GM19463 (cell line): ENCODE measurements around the gene OLFM1.

Source experiments
- ATAC-seq: cut with Tn5 transposase; IDR thresholded peaks from one replicate; pipeline ENCODE4 v1.9.1; 2021; ENCODE audit warnings: mild to moderate bottlenecking, moderate library complexity; ENCODE audit not compliant: unreplicated experiment

The OLFM1 gene

DNA sequence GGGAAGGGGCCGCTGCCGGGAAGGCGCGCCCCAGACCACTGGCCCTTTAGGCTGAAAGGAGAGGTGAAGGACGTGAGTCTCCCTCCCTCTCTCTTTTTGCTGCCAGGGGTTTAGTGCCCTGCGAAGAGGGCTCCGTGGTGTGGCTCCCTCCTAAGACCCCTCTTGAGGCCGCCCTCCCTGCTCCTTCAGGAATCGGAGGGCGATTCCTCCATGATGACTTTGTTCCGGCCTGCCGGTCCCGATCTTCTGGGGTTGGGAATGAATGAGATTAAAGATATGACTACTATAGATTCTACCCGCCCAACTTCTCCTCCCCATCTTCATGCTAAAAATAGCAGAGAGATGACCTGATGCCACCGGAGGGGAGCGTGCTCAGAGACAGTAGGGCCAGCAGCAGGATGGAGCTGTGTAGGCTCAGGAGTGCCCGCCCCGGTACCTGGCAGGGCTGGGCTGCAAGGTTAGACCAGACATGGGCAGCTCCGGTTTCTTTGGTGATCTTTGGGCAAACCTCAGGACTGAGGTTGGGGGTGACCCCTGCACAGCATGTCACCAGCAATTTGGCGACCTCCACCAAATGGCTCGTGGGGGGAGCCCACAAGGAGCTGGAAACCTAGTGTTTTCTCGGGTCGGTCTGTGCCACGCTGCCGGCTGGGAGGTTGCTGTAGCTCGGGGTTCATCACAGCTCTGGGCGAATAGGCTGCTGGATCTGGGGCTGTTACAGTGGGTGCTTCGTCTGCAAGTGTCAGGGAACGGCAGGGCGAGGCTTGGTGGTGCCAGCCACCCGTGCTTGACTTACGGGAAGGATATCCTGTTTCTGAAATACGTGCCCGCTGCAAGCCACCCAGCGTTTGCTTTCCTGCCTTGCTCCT, 1.7 kb downstream of the OLFM1 start:
- ATAC-seq: no peak

DNA sequence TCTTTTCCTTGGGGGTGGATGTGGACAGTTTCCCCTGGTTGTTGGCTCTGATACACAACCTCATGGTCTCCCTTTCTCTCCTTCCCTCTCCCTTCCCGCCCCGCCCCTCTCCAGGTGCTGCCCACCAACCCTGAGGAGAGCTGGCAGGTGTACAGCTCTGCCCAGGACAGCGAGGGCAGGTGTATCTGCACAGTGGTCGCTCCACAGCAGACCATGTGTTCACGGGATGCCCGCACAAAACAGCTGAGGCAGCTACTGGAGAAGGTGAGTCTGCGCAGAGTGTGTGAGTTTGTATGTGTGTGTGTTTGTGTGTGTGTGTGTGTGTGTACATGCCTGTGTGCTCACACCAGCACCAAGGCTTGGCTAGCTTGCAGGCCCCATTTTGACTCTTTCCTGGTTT, 2.6 kb downstream of the OLFM1 start:
- ATAC-seq: no peak

DNA sequence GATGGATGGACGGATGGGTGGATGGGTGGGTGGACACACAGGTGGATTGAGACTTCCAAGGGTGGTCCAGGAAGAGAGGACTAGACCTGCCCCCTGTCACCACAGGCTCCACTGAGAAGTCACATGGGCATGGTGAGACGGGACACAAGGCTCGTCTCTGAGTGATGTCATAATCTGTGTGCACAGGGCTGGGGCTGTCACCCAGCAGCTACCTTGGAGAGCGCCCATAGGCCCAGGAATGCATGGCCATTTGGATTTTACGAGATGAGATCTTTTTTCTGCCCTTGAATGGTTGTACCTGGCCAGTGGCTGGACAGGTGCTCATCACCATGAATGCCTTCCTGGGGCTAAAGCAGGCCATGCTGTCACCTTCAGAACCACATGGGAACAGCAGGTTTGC, 3.1 kb downstream of the OLFM1 start:
- ATAC-seq: no peak

DNA sequence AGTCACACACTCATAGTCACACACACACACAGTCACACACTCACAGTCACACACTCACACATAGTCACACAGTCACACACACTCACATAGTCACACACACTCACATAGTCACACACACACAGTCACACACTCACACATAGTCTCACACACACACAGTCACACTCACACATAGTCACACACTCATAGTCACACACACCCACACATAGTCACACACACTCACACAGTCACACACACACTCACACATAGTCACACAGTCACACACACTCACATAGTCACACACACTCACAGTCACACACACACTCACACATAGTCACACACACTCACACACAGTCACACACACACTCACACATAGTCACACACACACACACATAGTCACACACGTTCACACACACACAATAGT, 4.1 kb downstream of the OLFM1 start:
- no peak for ATAC-seq

DNA sequence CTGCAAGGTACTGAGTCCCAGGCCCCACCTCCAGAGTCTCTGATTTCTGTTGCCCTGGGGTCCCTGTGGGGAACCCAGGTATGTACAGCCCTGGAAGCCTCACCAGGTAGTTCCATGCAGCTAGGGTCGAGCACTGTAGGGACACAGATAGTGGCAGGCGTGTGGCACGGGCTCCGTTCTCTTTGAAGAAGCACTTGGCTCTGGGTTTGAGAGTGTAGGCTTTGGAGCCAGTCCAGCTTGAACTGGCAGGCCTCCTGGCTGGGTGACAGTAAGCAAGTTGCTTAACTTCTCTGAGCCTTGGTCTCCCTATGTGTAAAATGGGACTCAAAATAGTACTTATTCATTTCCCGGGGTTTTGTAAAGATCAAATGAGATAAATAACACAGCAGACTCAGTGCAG, 5.6 kb downstream of the OLFM1 start:
- ATAC-seq: no peak

DNA sequence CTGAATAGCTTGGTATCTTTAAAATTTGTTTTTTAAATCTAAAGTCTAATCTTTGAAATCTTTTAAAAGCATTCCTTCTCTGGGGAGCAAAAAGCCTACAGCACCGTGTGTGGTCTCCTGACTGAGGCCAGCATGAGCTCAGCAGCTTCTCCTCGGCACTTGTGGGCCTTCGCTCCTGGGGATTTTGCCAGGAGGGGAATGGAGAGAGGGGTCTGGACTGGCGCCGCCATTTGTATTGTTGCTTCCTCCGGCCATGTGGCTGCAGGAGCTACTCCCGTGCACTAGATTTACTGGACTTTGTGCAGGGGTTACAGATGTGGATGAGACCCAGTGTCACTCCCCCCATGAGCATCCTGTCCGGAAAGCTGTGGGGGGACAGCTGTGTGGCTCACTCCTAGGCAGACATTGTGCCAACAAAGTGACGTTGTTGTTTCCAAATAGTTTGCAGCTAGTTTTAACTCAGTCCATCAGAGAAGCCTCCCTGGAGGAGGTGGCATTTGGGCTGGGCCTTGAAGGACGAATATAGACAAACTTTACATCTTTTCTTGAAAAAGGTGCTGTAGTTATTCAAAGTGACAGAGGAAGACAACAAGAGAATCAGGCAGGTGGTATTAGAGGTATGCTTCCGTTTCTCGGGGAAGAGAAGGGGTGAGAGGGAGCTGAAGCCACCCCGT, 6.6 kb downstream of the OLFM1 start:
- ATAC-seq: no peak

DNA sequence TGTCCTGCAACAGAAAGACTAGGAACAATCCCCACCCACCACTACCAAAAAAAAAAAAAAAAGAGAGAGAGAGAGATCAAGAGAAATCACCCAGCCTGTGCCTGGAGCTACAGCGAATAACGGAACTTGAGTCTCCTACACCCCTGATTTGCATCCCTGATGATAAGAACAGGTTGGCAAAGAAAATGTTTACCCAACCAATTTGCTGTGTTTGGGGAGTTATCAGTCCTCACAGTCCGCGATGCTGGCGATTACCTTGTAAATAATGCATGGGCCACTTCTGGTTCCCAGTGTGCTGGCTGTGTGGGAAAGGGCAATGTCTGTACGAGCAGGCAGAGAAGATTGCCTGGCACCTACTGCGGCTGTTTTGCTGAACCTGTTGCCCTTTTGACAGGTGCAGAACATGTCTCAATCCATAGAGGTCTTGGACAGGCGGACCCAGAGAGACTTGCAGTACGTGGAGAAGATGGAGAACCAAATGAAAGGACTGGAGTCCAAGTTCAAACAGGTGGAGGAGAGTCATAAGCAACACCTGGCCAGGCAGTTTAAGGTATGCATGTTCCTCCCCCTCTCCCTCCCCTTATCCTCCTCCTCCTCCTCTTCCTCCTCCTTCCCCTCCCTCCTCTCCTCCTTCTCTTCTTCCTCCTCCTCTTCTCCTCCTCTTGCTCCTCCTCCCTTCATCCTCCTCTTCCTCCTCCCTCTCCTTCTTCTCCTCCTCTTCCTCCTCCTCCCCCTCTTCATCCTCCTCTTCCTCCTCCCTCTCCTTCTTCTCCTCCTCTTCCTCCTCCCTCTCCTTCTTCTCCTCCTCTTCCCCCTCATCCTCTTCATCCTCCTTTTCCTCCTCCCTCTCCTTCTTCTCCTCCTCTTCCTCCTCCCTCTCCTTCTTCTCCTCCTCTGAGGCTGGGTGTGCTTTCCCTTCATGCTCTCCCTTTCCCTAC, 8.3 kb downstream of the OLFM1 start:
- no peak for ATAC-seq

DNA sequence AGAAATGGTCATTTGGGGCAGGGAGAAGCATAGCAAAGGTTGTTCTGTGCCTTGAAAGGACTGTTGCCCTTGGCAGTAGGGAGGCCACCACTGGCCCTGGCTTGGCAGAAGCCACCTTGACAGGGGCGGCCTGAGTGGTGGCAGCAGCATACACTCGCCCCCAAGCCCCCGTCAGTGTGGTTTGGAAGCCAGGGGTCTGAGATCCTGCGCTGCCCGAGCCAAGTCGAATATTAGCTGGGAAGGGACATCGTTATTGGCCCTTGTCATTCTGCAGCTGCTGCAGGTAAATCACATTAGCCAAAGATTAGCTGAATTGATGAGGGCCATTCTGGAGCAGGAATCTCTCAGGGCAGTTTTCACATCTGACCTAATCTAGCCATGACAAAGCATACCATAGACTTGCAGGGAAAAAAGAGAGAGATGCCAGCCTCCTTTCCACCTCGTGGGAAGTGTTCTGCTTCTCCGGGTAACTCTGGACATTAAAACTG, 9.0 kb downstream of the OLFM1 start:
- no peak for ATAC-seq

DNA sequence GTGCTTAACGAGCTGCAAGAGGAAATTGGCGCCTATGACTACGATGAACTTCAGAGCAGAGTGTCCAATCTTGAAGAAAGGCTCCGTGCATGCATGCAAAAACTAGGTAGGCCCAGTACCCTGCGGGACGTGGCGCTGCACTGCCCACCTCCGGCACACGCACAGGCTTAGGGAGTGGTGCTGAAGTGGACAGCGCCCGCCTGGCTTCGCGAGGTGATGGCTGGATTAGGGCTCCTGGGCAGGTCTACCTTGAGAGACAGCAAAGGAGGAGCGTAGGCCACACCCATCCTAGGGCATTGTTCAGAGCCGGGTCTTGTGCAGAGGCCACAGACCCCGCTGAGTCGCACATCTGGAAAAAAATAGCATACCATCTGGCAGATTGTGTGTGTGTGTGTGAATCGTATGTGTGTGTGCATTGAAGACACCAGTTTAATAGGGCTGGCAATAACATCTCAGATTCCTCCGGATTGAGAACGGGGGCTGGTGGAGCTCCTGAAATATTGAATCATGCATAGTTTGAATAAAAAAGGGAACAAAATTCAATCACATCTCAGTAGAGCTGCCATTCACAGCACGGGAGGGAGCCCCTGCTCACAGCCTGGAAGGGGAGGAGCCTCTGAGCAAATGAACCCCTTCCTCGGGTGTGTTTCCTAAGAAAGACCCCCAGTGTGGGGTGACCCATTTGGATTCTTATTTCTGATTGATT, 11.1 kb downstream of the OLFM1 start:
- no peak for ATAC-seq

DNA sequence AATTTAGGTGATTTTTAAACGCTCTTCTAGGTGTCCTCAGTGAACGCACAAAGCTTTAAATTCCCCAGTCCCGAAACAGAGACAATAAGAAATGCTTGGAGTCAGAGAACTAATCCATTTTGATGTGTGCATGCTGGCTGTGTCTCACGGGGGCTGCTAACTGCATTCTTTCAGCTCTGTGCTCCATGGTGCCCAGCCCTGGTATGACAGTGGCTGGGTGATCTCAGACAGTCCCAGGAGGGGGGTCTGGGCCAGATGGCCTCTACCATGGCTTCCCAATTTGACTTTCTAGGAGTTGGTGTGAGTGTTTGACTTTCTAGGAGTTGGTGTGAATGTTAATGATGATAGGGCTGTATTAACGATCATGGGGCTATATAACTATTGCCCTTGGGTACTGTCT, 12.1 kb downstream of the OLFM1 start:
- ATAC-seq: no peak

DNA sequence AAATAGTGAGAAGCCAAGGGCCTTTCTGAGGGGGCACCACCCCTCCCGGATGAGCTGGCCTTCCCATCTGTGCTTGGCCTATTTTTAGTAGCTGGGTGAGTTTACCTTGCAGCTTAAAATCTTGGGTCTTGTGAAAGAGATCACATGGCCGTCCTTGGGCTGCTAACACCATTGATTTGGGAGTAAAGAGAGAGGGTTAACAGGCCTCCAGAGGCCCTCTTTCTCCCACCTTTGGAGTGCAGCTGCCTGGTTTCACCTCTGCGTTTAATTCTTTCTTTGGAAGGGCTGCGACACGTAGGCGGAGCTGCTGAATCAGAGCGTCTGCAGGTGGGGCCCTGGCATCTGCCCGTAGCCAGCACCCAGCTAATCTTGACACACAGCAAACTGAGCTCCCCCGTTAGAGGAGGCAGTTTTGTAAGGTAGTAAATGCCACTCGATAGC, 12.8 kb downstream of the OLFM1 start:
- no peak for ATAC-seq

DNA sequence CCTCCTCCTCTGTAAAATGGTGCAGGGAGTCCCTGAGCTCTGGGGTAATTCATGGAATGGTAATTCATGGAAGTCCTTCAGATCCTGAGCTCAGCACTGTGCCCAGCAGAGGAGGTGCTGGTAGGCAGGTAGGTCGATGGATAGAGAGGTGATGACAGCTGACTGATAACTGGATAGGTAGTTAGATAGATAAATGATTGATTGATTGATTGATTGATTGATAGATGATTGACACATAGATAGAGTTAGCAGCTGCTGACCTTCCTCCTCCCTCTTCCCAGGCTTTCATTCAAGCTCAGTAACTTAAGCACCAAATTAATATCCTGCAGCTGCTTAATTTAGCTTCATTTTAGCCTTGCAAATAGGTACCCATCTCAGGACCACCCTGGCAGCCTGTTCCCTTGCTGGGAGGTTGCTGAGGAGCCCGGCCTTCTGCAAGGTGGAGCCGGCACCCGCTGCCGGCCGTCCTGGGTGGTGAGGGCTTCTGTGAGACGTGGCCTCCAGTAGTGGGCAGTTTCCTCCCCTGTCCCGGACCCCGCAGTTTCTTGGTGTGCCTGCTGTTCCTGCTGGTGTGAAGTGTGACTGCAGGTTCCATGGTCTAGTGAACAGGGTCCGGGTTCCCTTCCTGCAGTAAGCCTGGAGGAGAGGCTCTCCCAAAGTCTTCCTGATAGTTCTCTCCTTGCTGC, 13.4 kb downstream of the OLFM1 start:
- no peak for ATAC-seq

DNA sequence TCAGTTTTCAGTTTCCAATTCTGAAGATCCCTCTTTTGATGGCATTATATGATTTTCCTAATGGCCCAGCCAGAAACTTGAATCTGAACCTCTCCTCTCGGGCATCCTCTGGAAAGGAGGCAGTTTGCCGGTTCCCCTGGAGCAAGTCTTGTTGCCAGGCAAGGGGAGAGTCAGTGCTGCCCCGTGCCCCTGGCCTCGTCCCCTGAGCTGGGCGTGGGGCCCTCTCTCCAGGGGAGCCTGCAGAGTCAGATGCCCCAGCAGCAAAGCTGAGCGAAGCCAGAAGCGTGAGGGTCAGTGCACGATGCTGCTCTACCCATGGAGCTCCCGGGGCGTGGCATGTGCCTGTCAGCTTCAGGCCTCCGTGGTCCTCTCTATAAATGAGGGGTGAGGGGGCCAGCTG, 14.0 kb downstream of the OLFM1 start:
- ATAC-seq: no peak

DNA sequence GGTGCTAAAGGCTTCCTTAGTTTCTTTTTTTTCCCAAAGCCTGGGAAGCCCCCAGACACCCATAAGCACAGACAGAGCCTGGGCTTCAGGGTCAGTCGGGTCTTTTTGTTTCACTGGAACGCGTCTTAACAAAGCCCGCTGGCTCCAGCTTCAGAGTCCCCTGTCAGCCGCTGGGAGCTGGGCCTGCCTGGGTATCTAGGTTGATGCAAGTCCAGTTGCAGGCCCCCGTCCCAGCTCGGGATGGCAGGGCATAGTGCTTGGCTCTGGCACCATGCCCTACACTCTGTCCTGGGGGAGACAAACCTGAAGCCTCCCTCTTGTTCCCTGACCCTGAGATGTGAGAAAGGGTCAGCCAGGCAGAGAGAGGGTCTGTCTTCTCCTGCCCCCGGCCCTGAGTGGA, 14.5 kb downstream of the OLFM1 start:
- ATAC-seq: no peak

DNA sequence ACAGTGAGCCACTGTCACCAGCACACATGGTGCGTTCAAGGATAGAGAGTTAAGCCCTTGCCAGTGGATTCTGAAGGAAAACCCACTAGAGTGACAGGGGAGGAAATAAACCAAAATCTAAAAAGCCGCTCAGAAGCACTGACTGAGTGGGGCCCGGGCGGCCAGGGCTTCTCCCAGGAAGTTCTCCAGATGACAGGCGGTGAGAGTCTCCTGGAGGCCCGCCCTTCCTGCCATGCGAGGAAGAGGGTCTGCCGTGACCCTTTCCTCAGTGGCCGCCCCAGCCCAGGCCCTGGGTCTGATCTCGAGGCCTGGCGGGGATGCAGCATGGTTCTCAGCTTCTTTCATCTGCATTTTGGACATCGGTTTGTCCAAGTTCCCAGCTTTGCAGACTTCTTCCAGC, 14.9 kb downstream of the OLFM1 start:
- no peak for ATAC-seq

DNA sequence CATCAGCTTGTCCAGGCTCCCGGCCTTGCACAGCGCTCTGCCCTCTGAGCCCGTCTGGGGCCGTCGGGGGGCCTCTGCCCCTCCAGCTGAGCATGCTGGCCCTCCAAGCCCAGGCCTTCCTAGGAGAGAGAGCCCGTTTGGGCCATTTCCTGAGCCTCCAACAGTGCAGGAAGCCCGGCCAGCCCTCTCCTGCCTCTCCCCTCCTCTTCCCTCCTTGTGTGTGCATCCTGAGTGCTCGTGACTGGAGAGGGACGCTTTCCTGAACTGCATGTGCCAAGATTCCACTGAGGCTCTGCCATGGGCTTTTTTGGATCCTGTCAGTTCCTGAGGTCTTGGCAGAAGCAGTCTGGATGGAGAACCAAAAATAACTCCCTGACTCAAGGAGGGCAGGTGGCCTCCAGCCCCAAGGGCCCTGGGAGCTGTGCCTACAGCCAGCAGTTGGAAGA, 15.6 kb downstream of the OLFM1 start:
- no peak for ATAC-seq

DNA sequence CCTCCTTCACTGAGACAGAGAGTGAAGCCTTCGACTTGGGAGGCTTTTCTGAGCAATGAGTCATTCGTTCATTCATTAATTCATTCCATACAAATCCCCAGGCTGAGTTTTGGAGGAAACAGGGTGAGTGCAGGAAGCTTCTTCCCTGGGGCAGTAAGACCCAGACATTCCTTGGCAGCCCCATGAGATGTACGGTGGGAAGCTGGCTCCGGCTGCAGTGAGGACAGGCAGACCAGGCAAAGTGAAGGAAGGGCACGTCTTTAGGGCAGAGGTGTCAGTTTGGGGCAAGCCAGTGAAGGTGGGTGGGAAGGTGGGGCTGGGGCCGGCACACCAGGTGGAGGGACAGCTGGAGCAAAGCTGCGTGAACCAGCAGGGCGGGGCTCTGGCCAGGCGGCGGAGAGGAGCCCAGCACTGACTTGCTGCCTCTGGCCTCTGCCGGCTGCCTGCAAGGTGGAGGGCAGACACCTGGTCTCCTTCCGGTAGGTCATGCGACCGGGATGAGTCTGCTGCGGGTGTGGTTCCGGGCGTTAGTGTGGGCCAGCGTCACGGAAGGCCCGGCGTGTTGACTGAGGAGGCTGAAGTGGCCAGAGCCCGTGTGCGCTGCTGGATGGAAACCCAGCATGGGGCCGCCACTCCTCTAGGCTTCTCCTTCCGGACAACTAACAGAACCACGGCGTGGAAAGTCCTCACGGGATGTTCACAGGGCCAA, 16.6 kb downstream of the OLFM1 start:
- ATAC-seq: no peak

DNA sequence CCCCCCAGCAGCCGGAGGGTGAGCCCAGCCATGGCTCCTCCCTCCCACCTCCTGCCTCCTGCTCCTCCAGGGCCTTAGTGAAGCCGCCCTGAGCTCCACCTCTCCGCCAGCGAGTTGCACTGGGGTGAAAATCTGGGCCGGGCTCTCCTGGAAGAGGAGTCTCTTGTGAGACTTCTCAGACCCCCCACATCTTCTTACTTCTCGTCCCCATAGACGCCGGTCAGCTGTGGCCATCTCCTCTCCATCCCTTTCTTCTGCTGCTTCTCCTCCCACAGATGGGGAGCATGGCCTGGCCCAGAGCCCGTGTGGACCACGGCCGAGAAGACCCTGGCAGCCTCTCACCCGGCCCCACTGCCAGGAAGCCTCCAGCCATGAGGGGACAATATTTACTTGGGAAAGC, 17.3 kb downstream of the OLFM1 start:
- no peak for ATAC-seq

DNA sequence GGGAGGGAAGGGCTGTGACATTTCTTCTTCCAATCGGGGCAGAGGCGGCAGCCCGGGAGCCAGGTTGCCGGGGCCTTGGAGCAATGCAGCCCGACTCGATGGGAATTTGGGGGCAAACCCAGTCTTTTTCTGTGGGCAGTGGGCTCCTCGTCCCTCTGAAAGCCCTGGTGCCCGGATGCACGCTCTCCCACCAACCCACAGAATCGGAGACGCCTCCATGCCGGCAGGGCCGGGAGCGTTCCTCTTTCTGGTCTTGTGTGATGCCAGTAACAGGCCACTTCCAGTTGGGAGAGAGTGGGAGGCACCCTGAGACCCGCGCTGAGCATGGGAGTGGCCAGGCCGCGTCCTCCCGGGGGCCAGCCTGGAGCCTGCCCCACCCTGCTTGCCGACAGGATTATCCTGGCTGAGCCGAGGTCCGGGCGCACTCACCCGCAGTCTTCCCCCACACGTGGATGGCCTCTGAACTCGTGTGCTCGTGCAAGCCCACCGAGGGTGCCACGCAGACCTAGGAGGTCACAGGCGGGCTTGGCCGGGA, 17.8 kb downstream of the OLFM1 start:
- no peak for ATAC-seq
